ENCODE measurements around the gene CPNE9. TPM values are rescaled to one million over a fixed set of nuclear protein-coding genes. Genes with fewer than 3 reads are reported as not detected.

The CPNE9 gene
- total RNA-seq, 2 experiments from 2014 or later: not detected

DNA sequence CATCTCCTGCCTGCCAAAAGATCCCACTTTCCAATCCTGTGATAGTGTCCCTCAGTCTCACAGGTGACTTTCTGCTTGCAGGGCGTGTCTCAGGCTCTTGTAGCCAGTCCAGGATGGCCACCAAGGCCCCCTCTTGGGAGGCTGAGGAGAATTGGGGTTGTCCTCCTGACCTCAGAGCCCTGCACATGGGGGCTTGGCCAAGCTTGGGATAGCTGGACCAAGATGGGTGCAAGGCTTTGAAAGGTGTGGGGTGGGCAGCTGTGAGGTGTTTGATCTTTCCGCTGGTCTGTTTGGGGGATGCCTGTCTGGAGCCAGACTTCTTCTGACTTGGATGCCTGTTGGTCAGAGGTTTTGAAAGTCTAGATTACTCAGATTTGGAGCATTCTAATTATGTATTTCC is 12.0 kb upstream of the CPNE9 start:
- ATAC-seq: no peak
- Mint-ChIP-seq H3K9me3 (no peaks in the 10 kb centered on the region), H3K27ac (no peak overlapping the region)

GRCh38 chr3:9692416-9692815 is 11.2 kb upstream of the CPNE9 start:
- DNase-seq (no peak), ATAC-seq (no peak)
- Mint-ChIP-seq H3K27me3 (no peaks in the 10 kb centered on the region), H3K27ac (no peak overlapping the region), H3K4me3 (no peak overlapping the region), H3K4me1 (ENCODE audit: low read depth) (no peaks in the 10 kb centered on the region), H3K9me3 (no peaks in the 10 kb centered on the region), H3K36me3 (ENCODE audit: low read depth) (peaks cover 16% of the 10 kb centered on the region)
- CTCF ChIA-PET: interaction anchor here (1.1 to 1.2 kb wide), 2 partner anchors 10 to 35 kb away, joined by 3 read pairs; no protein-coding TSS in a partner anchor
- POLR2A ChIA-PET: interaction anchor here (1.0 kb wide), 1 partner anchor 11 kb away, joined by 4 read pairs; the partner anchor contains the start of gene CPNE9
- TF ChIP-seq, protein P1, sequence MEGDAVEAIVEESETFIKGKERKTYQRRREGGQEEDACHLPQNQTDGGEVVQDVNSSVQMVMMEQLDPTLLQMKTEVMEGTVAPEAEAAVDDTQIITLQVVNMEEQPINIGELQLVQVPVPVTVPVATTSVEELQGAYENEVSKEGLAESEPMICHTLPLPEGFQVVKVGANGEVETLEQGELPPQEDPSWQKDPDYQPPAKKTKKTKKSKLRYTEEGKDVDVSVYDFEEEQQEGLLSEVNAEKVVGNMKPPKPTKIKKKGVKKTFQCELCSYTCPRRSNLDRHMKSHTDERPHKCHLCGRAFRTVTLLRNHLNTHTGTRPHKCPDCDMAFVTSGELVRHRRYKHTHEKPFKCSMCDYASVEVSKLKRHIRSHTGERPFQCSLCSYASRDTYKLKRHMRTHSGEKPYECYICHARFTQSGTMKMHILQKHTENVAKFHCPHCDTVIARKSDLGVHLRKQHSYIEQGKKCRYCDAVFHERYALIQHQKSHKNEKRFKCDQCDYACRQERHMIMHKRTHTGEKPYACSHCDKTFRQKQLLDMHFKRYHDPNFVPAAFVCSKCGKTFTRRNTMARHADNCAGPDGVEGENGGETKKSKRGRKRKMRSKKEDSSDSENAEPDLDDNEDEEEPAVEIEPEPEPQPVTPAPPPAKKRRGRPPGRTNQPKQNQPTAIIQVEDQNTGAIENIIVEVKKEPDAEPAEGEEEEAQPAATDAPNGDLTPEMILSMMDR (IDR thresholded peaks at IDR 0.05): no peak
- intact Hi-C loops (cut with micrococcal nuclease): no loop called here

More for the DNA sequence above, 12.0 kb upstream of the CPNE9 start:
- intact Hi-C loops (cut with micrococcal nuclease): no loop called here
- Mint-ChIP-seq H3K4me1 (ENCODE audit: low read depth) (no peaks in the 10 kb centered on the region), H3K27me3 (no peaks in the 10 kb centered on the region), H3K36me3 (ENCODE audit: low read depth) (peaks cover 15% of the 10 kb centered on the region), H3K4me3 (no peak overlapping the region)
- CTCF ChIA-PET: interaction anchor here (1.1 to 1.2 kb wide), 2 partner anchors 11 to 36 kb away, joined by 3 read pairs; no protein-coding TSS in a partner anchor
- DNase-seq: no peak
- TF ChIP-seq, protein P1 (IDR thresholded peaks at IDR 0.05): no peak
- POLR2A ChIA-PET: no interaction called here

DNA sequence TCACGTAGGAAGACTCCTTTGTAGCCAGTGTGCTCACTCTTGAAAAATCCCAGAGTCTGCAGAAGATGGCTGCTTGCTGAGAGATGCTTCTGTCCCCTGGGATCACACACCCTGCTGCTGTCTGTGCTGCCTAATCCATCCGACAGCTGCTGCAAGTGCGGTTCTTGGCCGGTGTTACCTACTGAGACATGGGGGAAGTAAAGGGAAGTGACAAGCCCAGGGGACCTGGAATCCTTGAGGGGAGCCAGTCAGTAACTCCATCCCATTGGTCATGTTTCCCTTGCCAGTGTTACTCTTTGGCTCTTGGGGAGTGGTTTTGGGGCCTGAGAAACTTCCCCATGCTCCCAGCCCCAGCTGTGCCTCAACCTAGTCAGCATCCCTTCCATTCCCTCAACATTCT is 8.3 kb upstream of the CPNE9 start:
- Mint-ChIP-seq H3K36me3 (ENCODE audit: low read depth) (peaks cover 9% of the 10 kb centered on the region), H3K4me3 (no peak overlapping the region), H3K4me1 (ENCODE audit: low read depth) (no peaks in the 10 kb centered on the region), H3K27ac (no peak overlapping the region), H3K9me3 (no peaks in the 10 kb centered on the region), H3K27me3 (no peaks in the 10 kb centered on the region)
- no peak for ATAC-seq
- CTCF ChIA-PET: interaction anchor here (2.0 to 2.7 kb wide), 2 partner anchors 32 to 192 kb away, joined by 6 to 9 read pairs; no protein-coding TSS in a partner anchor
- POLR2A ChIA-PET: no interaction called here
- TF ChIP-seq, protein P1 (IDR thresholded peaks at IDR 0.05): no peak
- intact Hi-C loops (cut with micrococcal nuclease): no loop called here
- DNase-seq: no peak

DNA sequence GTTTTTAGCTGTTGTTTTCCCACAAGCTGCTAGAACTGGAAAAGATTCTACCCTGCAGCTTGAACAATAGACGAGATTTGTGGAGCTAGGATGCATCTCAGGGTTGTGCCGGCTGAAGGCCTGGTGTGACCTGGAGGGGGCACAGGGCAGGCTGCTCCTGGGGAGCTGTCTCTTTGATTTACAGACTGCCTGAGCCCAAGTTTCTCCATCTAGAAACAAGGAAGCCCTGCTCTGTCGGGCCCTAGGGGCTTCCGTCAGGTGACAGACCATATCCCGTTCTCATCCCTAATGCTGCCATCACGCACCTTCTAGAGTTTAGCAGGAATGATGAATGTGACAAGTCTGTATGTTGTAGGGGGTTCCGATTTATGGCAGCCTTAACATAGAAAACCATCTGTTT is 7.9 kb upstream of the CPNE9 start:
- no peaks in the 10 kb centered on the region for H3K9me3 Mint-ChIP-seq
- ATAC-seq (no peak), DNase-seq (no peak)
- CTCF ChIA-PET: interaction anchor here (1.3 to 2.0 kb wide), 2 partner anchors 31 to 192 kb away, joined by 3 to 6 read pairs; no protein-coding TSS in a partner anchor
- H3K4me3 Mint-ChIP-seq: no peak overlapping the region
- H3K36me3 Mint-ChIP-seq (ENCODE audit: low read depth): peaks cover 9% of the 10 kb centered on the region
- H3K4me1 Mint-ChIP-seq (ENCODE audit: low read depth): no peaks in the 10 kb centered on the region
- TF ChIP-seq, protein P1 (IDR thresholded peaks at IDR 0.05): no peak
- no peaks in the 10 kb centered on the region for H3K27me3 Mint-ChIP-seq
- no peak overlapping the region for H3K27ac Mint-ChIP-seq
- POLR2A ChIA-PET: no interaction called here
- intact Hi-C loops (cut with micrococcal nuclease): no loop called here

- Mint-ChIP-seq H3K4me3 (no peak overlapping the region), H3K27me3 (no peaks in the 10 kb centered on the region), H3K36me3 (ENCODE audit: low read depth) (peaks cover 12% of the 10 kb centered on the region), H3K9me3 (no peaks in the 10 kb centered on the region), H3K4me1 (ENCODE audit: low read depth) (no peaks in the 10 kb centered on the region), H3K27ac (no peak overlapping the region)
- ATAC-seq (no peak), DNase-seq (no peak)
- TF ChIP-seq, protein P1 (IDR thresholded peaks at IDR 0.05): no peak
- POLR2A ChIA-PET: no interaction called here
- CTCF ChIA-PET: interaction anchor here (1.1 to 2.0 kb wide), 3 partner anchors 30 to 193 kb away, joined by 3 to 6 read pairs (median 3); no protein-coding TSS in a partner anchor
- intact Hi-C loops (cut with micrococcal nuclease): no loop called here
These were observed 7.0 kb upstream of the CPNE9 start for GRCh38 chr3:9696480-9697220.

All from activated CD8-positive, alpha-beta T cell treated with anti-CD3 and anti-CD28 coated beads for 36 hours (primary cell).